Stomach smooth muscle (tissue), 2 donors: ENCODE data around the gene AK8.

Experiments used
- H3K27ac ChIP-seq: one replicate; pipeline ENCODE4 v1.7.0; 2013; ENCODE audit warnings: mild to moderate bottlenecking, low read length, inconsistent platforms
- H3K27me3 ChIP-seq, 2 donors: one replicate each; pipeline ENCODE4 v1.7.0; 2013; ENCODE audit warnings: low read length in 2 of 2; ENCODE audit not compliant: insufficient read depth in 2 of 2, control insufficient read depth in 1 of 2
- H3K36me3 ChIP-seq, 2 donors: one replicate each; pipeline ENCODE4 v1.7.0; 2013; ENCODE audit warnings: low read length in 2 of 2; ENCODE audit not compliant: control insufficient read depth in 2 of 2, insufficient read depth in 2 of 2
- H3K4me1 ChIP-seq: one replicate; pipeline ENCODE4 v1.7.0; 2013; ENCODE audit warnings: low read length; ENCODE audit not compliant: control insufficient read depth, insufficient read depth
- H3K4me3 ChIP-seq, 2 donors: one replicate each; pipeline ENCODE4 v1.7.0; 2013; ENCODE audit warnings: low read length in 2 of 2
- H3K9ac ChIP-seq, 2 donors: one replicate each; pipeline ENCODE4 v1.7.0; 2013; ENCODE audit warnings: low read length in 2 of 2, mild to moderate bottlenecking in 1 of 2
- H3K9me3 ChIP-seq, 2 donors: one replicate each; pipeline ENCODE4 v1.7.0; 2013; ENCODE audit warnings: low read length in 2 of 2; ENCODE audit not compliant: control insufficient read depth in 2 of 2
- donor health status: healthy.
- donor health status: Pancreatic carcinoma.

AK8 gene

GRCh38 chr9:132710333-132710732 lies 167.8 kb downstream of the AK8 start:
- H3K9me3 ChIP-seq = no peaks in the 10 kb centered on the region
- H3K4me1 ChIP-seq = no peaks in the 10 kb centered on the region
- no peak overlapping the region for H3K9ac ChIP-seq
- peaks cover 0 to 2% of the 10 kb centered on the region in 2 donors for H3K27me3 ChIP-seq
- no peak overlapping the region for H3K27ac ChIP-seq
- H3K36me3 ChIP-seq = no peaks in the 10 kb centered on the region
- H3K4me3 ChIP-seq = no peak overlapping the region

- Histone ChIP-seq H3K4me3 (no peak overlapping the region), H3K9me3 (no peaks in the 10 kb centered on the region), H3K4me1 (no peaks in the 10 kb centered on the region), H3K9ac (no peak overlapping the region), H3K27ac (no peak overlapping the region), H3K36me3 (no peaks in the 10 kb centered on the region), H3K27me3 (peaks cover 0 to 2% of the 10 kb centered on the region in 2 donors)
These were observed 169.2 kb downstream of the AK8 start for GRCh38 chr9:132708769-132709430.

- H3K9me3 ChIP-seq = no peaks in the 10 kb centered on the region
- H3K36me3 ChIP-seq = no peaks in the 10 kb centered on the region
- H3K27ac ChIP-seq = no peak overlapping the region
- H3K4me3 ChIP-seq = no peak overlapping the region
- no peak overlapping the region for H3K9ac ChIP-seq
- no peaks in the 10 kb centered on the region for H3K4me1 ChIP-seq
- peaks cover 0 to 2% of the 10 kb centered on the region in 2 donors for H3K27me3 ChIP-seq
These were observed 169.8 kb downstream of the AK8 start for GRCh38 chr9:132708239-132708638.

GRCh38 chr9:132703336-132703735 lies 174.7 kb downstream of the AK8 start:
- Histone ChIP-seq H3K36me3 (no peaks in the 10 kb centered on the region), H3K9me3 (no peaks in the 10 kb centered on the region), H3K9ac (no peak overlapping the region), H3K27ac (no peak overlapping the region), H3K27me3 (peaks cover 0 to 2% of the 10 kb centered on the region in 2 donors), H3K4me1 (no peaks in the 10 kb centered on the region), H3K4me3 (no peak overlapping the region)

- Histone ChIP-seq H3K27me3 (peaks cover 0 to 2% of the 10 kb centered on the region in 2 donors), H3K4me1 (no peaks in the 10 kb centered on the region), H3K9ac (no peak overlapping the region), H3K27ac (no peak overlapping the region), H3K9me3 (no peaks in the 10 kb centered on the region), H3K4me3 (no peak overlapping the region), H3K36me3 (no peaks in the 10 kb centered on the region)
These were observed 175.8 kb downstream of the AK8 start for GRCh38 chr9:132702254-132702653.

- Histone ChIP-seq H3K36me3 (no peaks in the 10 kb centered on the region), H3K4me1 (no peaks in the 10 kb centered on the region), H3K9ac (no peak overlapping the region), H3K27ac (no peak overlapping the region), H3K27me3 (no peaks in the 10 kb centered on the region), H3K4me3 (no peak overlapping the region), H3K9me3 (no peaks in the 10 kb centered on the region)
These were observed 178.1 kb downstream of the AK8 start for GRCh38 chr9:132699956-132700355.

GRCh38 chr9:132698989-132699388 lies 179.1 kb downstream of the AK8 start:
- no peaks in the 10 kb centered on the region for H3K9me3 ChIP-seq
- H3K27me3 ChIP-seq = no peaks in the 10 kb centered on the region
- H3K9ac ChIP-seq = no peak overlapping the region

GRCh38 chr9:132697230-132697629 lies 180.9 kb downstream of the AK8 start:
- no peaks in the 10 kb centered on the region for H3K4me1 ChIP-seq
- H3K27ac ChIP-seq = no peak overlapping the region
- no peaks in the 10 kb centered on the region for H3K9me3 ChIP-seq
- no peaks in the 10 kb centered on the region for H3K36me3 ChIP-seq
- H3K9ac ChIP-seq = no peak overlapping the region
- H3K4me3 ChIP-seq = no peak overlapping the region
- H3K27me3 ChIP-seq = no peaks in the 10 kb centered on the region

More at GRCh38 chr9:132698989-132699388, 179.1 kb downstream of the AK8 start:
- H3K27ac ChIP-seq = no peak overlapping the region
- H3K4me1 ChIP-seq = no peaks in the 10 kb centered on the region
- no peak overlapping the region for H3K4me3 ChIP-seq
- no peaks in the 10 kb centered on the region for H3K36me3 ChIP-seq

GRCh38 chr9:132694144-132694543 lies 183.9 kb downstream of the AK8 start:
- Histone ChIP-seq H3K27me3 (no peaks in the 10 kb centered on the region), H3K27ac (no peak overlapping the region), H3K9me3 (no peaks in the 10 kb centered on the region), H3K36me3 (peaks cover 6 to 7% of the 10 kb centered on the region in 2 donors), H3K4me1 (no peaks in the 10 kb centered on the region), H3K4me3 (no peak overlapping the region), H3K9ac (no peak overlapping the region)

- Histone ChIP-seq H3K36me3 (peaks cover 29 to 32% of the 10 kb centered on the region in 2 donors), H3K4me1 (no peaks in the 10 kb centered on the region), H3K4me3 (no peak overlapping the region), H3K9me3 (no peaks in the 10 kb centered on the region), H3K9ac (no peak overlapping the region), H3K27ac (no peak overlapping the region), H3K27me3 (no peaks in the 10 kb centered on the region)
These were observed 187.4 kb downstream of the AK8 start for GRCh38 chr9:132690696-132691095.

- no peaks in the 10 kb centered on the region for H3K27me3 ChIP-seq
- H3K27ac ChIP-seq = no peak overlapping the region
- H3K4me1 ChIP-seq = no peaks in the 10 kb centered on the region
- peaks cover 43 to 44% of the 10 kb centered on the region in 2 donors for H3K36me3 ChIP-seq
- no peaks in the 10 kb centered on the region for H3K9me3 ChIP-seq
- H3K4me3 ChIP-seq = no peak overlapping the region
- H3K9ac ChIP-seq = no peak overlapping the region
These were observed 194.2 kb downstream of the AK8 start for GRCh38 chr9:132683873-132684272.
